NCI-H2029 treated with DMSO at 0.1 percent for 48 hours (cell line): ENCODE results near the gene CD74.

ENCODE experiments used
- DNase-seq: peaks from one replicate; lab custom pipeline; 2025; lab: John Stamatoyannopoulos, UW

CD74 gene

DNA sequence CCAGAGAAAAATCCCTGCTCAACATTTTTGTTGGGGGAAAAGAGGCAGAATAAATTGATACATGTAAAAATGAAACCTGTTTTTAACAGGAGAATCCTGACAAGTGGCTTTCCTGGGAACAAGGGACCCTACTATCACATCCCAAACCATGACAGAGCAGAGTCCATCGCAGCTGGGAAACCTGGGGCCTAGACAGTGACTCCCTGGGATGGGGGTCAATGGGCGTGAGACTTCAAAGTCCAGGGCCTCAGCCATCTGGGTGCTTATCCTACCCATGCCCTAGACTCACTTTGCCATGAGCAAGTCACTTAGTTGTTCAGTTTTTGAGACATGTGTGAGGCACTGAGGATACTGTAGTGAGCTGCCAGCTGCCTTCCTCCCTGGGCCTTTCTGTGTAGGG, 49.5 kb downstream of the CD74 start:
- no peak for DNase-seq

GRCh38 chr5:150361301-150361700, 51.4 kb downstream of the CD74 start:
- no peak for DNase-seq

DNA sequence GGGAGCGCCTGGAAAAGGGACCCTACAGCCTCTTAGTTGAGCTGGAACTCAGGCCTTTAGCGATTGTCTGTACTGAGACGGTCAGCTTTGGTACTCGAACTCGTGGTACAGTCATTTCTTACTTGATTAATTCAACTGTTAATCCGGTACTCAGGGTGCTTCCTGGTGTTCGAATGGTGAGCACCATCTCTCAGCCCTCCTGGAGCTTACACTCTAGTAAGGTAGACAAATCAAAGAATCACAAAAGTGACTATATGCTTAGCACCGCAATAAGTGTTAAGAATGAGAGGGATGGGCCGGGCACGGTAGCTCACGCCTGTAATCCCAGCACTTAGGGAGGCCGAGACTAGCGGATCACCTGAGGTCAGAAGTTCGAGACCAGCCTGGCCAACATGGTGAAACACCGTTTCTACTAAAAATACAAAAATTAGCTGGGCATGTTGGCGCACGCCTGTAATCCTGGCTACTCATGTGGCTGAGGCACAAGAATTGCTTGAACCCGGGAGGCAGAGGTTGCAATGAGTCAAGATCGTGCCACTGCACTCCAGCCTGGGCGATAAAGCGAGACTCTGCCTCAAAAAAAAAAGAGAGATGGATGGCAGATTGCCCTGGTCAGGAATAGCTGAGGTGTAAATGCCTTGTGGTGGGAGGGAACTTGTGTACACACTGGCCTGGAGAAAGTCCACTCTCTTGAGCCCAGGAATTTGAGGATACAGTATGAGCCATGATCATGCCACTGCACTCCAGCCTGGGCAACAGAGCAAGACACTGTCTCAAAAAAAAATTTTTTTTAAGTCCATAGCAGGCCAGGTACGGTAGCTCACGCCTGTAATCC, 54.2 kb downstream of the CD74 start:
- DNase-seq: no peak

DNA sequence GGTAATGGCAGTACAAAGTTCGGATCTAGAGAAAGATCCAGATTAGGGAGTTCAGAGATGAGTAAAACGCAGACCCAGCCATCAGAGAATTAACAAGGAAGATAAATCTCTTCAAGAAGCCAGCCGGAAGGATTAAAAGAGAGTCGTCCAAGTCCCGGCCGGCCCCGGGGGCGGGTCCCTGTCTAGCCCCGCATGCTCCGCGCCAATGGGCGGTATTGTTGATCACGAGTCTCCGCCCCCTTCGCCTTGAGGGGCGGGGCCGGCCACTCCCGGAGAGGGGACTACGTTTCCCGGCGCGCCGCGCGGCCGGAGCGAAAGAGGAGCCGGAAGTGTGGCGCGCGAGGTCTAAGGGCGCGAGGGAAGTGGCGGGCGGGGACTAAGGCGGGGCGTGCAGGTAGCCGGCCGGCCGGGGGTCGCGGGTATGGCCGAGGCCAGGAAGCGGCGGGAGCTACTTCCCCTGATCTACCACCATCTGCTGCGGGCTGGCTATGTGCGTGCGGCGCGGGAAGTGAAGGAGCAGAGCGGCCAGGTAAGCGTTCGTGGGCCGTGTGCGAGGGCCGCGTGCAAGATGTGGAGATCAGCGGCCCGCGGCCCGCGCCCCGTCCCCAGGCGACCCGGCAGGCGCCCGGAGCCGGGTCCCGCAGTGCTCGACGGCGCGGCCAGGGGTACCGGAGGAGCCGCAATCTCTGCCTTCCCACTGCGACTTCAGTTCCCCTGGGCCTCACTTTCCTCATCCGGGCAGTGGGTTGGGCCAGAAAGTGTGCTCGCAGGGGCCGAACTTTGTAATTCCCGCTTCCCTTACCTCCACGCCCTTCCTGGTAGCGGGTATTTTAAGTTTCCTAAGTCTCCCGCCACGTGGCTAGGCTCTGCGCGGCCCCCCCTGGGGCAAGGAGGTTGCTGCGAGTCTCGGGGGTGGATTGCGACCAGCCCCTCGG, 55.1 kb downstream of the CD74 start, which contains the start of gene TCOF1:
Gene TCOF1, plus strand, starts transcription at position 372 of the 935 bp plus-strand sequence. Its CDS starts 50 bp downstream, at position 422.
- DNase-seq: peak; percentile 92

DNA sequence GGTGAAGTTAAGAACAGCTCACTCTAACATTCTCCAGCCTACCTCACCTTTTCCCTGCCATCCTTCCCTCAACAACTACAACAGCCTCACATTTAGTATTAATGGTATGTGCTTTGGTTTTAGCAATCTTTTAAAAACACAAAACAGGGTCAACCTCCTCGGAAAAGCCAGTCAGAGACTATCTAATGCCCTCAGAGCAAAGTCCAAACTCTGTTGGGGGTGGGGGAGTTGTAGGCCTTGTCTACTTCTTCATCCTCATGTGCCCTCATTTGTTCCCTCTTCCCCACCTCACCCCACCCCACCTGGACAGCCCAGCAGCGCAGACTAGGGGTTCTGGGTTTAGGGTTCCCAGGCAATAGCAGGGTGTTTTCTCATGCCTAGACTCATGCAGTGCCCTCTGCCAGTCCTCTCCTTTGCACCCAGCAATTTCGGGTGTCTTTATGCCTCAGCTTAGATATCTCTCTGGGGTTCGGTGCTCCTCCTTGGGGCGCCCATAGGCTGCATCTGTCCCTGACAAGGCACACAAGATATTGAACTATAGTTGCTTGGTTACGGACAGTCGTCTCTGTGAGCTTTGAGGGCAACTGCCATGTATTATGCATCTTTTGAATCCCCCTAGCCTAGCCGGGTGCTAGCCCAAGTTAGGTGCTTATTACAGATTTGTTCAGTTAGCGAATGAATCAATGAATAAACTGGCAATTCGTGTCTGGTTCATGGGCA, 56.0 kb downstream of the CD74 start:
- no peak for DNase-seq

GRCh38 chr5:150355791-150356190, 56.9 kb downstream of the CD74 start:
- DNase-seq: no peak

DNA sequence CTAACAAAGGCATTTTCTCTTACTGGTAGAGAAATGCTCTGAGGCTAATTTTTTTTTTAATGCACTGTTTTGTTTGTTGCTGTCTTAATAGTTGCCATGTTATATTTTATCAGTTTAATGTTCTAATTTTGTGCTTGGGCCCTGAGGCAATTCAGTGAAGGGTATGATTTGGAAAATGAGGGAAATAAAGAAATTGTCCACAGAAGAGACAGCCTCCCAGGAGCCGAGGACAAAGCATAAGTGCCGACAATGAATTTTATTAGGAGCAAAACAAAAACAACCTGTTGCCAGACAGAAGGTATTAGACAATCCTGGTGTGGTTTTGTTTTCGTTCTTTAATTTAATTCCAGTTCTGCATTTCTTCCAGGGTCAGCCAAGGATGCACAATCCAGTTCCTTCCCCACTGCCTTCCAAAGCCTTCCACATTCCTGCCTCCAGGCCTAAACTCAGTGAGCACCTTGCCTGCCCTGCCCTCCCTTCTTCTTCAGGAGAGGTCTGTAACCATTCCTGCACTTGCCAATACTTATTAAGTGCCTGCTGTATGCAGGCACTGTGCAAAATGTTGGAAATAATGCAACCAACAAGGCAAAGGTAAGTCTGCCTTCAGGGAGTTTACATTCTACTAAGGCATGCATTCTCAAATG, 59.6 kb downstream of the CD74 start:
- no peak for DNase-seq

DNA sequence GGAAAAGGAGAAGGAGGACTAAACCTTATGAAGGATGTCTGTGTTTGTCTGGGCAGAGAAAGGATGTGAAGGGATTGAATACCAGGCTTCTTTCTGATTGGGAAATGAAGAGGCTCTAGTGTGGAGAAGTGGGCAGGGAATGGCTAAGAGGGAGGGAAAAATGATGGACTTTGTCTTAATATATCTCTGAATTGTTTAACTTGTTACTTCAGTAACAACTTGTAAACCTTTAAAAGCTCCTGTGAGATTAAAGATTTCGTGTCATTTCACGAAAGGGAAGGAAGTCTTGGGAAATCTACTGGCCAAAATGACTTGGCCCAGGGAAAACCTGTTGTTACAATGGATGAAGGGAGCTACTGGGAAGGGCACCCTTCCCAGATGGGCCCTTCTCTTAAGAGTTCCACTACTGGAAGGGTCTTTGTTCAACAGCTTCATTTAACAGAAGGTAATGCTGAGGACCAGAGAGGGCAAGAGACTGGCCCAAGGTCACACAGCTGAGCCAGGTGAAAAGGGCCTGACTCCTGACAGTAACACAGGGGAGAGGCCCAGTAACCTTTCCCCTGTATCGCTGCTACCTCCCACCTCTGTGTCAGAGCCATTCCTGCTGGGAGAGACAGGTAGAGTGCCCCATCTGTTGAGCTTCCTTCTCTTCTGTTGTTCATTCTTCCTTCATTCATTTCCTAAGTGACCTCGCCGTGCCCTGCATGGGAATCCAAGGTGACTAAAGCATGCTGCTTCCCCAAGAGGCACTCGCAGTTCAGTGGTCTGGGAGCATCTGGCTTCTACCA, 60.3 kb downstream of the CD74 start:
- no peak for DNase-seq
